ENCODE results near the gene UBE2G1. TPM values are rescaled to one million over a fixed set of nuclear protein-coding genes. Genes with fewer than 3 reads are reported as not detected.

UBE2G1 gene
- total RNA-seq, 2 experiments from 2014 or later = 58.5 to 58.8 TPM

GRCh38 chr17:4266550-4266949 lies 99.9 kb downstream of the UBE2G1 start:
- intact Hi-C loops (cut with DNase I, micrococcal nuclease) = loop anchor here in 1 of 2 experiments (10.0 kb wide), 1 partner anchor 122 kb away; the partner anchor contains the start of genes CYB5D2 and ZZEF1
- H3K4me3 Mint-ChIP-seq = peak overlapping the region; percentile 11
- Histone ChIP-seq H3K27me3 (ENCODE audit: control insufficient read depth in 1 of 2, insufficient read depth in 2 of 2, low read length in 2 of 2) (no peaks in the 10 kb centered on the region), H3K4me3 (ENCODE audit: low read length) (no peak overlapping the region), H3K27ac (ENCODE audit: low read depth in 1 of 2, low read length in 2 of 2) (no peak overlapping the region), H3K36me3 (ENCODE audit: insufficient read depth, low read length) (peaks cover 3% of the 10 kb centered on the region), H3K9me3 (ENCODE audit: control insufficient read depth in 1 of 2, insufficient read depth in 1 of 2, low read length in 2 of 2) (no peaks in the 10 kb centered on the region), H3K4me1 (ENCODE audit: insufficient read depth, low read length) (peaks cover 25% of the 10 kb centered on the region)
- CTCF ChIA-PET = no interaction called here
- H3K36me3 Mint-ChIP-seq (ENCODE audit: low read depth) = peaks cover 50% of the 10 kb centered on the region
- DNase-seq (no peak), ATAC-seq (ENCODE audit: poor library complexity) (no peak)
- no peak overlapping the region for H3K27ac Mint-ChIP-seq
- TF ChIP-seq, protein P1, sequence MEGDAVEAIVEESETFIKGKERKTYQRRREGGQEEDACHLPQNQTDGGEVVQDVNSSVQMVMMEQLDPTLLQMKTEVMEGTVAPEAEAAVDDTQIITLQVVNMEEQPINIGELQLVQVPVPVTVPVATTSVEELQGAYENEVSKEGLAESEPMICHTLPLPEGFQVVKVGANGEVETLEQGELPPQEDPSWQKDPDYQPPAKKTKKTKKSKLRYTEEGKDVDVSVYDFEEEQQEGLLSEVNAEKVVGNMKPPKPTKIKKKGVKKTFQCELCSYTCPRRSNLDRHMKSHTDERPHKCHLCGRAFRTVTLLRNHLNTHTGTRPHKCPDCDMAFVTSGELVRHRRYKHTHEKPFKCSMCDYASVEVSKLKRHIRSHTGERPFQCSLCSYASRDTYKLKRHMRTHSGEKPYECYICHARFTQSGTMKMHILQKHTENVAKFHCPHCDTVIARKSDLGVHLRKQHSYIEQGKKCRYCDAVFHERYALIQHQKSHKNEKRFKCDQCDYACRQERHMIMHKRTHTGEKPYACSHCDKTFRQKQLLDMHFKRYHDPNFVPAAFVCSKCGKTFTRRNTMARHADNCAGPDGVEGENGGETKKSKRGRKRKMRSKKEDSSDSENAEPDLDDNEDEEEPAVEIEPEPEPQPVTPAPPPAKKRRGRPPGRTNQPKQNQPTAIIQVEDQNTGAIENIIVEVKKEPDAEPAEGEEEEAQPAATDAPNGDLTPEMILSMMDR (IDR thresholded peaks at IDR 0.05) = no peak
- H3K4me1 Mint-ChIP-seq (ENCODE audit: low read depth) = peaks cover 27% of the 10 kb centered on the region
- H3K27me3 Mint-ChIP-seq = no peaks in the 10 kb centered on the region
- POLR2A ChIA-PET = interaction anchor here (1.1 kb wide), 1 partner anchor 99 kb away, joined by 3 read pairs; no protein-coding TSS in a partner anchor
- no peaks in the 10 kb centered on the region for H3K9me3 Mint-ChIP-seq

GRCh38 chr17:4263282-4264215 lies 102.9 kb downstream of the UBE2G1 start, which contains the start of gene ANKFY1:
ANKFY1 (minus strand) TSS chr17:4263979; CDS start chr17:4263941, 38 bp downstream.
- Histone ChIP-seq H3K4me1 (ENCODE audit: insufficient read depth, low read length) (peaks cover 32% of the 10 kb centered on the region), H3K36me3 (ENCODE audit: insufficient read depth, low read length) (peaks cover 4% of the 10 kb centered on the region), H3K9me3 (ENCODE audit: control insufficient read depth in 1 of 2, insufficient read depth in 1 of 2, low read length in 2 of 2) (peaks cover 0 to 5% of the 10 kb centered on the region in 2 experiments), H3K27me3 (ENCODE audit: control insufficient read depth in 1 of 2, insufficient read depth in 2 of 2, low read length in 2 of 2) (no peaks in the 10 kb centered on the region), H3K4me3 (ENCODE audit: low read length) (peak within 1 kb of the TSS; percentile 75), H3K27ac (ENCODE audit: low read depth in 1 of 2, low read length in 2 of 2) (peak within 1 kb of the TSS; percentile 60 to 64)
- ATAC-seq (ENCODE audit: poor library complexity) (peak; percentile 97), DNase-seq (peak; percentile 95 to 98 (median 97))
- POLR2A ChIA-PET = interaction anchor here (0.5 to 2.0 kb wide), 7 partner anchors 13 to 218 kb away, joined by 3 to 18 read pairs (median 6); partner anchors contain the start of genes CYB5D2, UBE2G1 and ZZEF1
- Mint-ChIP-seq H3K4me1 (ENCODE audit: low read depth) (peaks cover 36% of the 10 kb centered on the region), H3K27me3 (no peaks in the 10 kb centered on the region), H3K4me3 (peak within 1 kb of the TSS; percentile 95), H3K27ac (peak within 1 kb of the TSS; percentile 75), H3K9me3 (no peaks in the 10 kb centered on the region), H3K36me3 (ENCODE audit: low read depth) (peaks cover 41% of the 10 kb centered on the region)
- CTCF ChIA-PET = interaction anchor here (0.8 to 1.1 kb wide), 5 partner anchors 9 to 48 kb away, joined by 3 to 4 read pairs (median 3); no protein-coding TSS in a partner anchor
- intact Hi-C loops (cut with DNase I, micrococcal nuclease) = loop anchor here (2.0 to 10.0 kb wide), 4 partner anchors 103 to 294 kb away; partner anchors contain the start of genes UBE2G1 (in 2 of the 2), CYB5D2 (in 1 of the 2), MYBBP1A (in 1 of the 2) and ZZEF1 (in 1 of the 2)
- TF ChIP-seq, protein P1 (IDR thresholded peaks at IDR 0.05) = no peak

- TF ChIP-seq, protein P1 (IDR thresholded peaks at IDR 0.05) = no peak
- Histone ChIP-seq H3K4me1 (ENCODE audit: insufficient read depth, low read length) (peaks cover 32% of the 10 kb centered on the region), H3K36me3 (ENCODE audit: insufficient read depth, low read length) (peaks cover 4% of the 10 kb centered on the region), H3K4me3 (ENCODE audit: low read length) (peak overlapping the region; percentile 75), H3K27me3 (ENCODE audit: control insufficient read depth in 1 of 2, insufficient read depth in 2 of 2, low read length in 2 of 2) (no peaks in the 10 kb centered on the region), H3K27ac (ENCODE audit: low read depth in 1 of 2, low read length in 2 of 2) (peak overlapping the region in 1 of 2 donors; percentile 64), H3K9me3 (ENCODE audit: control insufficient read depth in 1 of 2, insufficient read depth in 1 of 2, low read length in 2 of 2) (peaks cover 0 to 5% of the 10 kb centered on the region in 2 experiments)
- DNase-seq (no peak), ATAC-seq (ENCODE audit: poor library complexity) (no peak)
- H3K9me3 Mint-ChIP-seq = no peaks in the 10 kb centered on the region
- peak overlapping the region; percentile 95 for H3K4me3 Mint-ChIP-seq
- POLR2A ChIA-PET = interaction anchor here (2.0 kb wide), 1 partner anchor 119 kb away, joined by 18 read pairs; the partner anchor contains the start of genes CYB5D2 and ZZEF1
- H3K27ac Mint-ChIP-seq = peak overlapping the region; percentile 75
- peaks cover 43% of the 10 kb centered on the region for H3K36me3 Mint-ChIP-seq (ENCODE audit: low read depth)
- CTCF ChIA-PET = interaction anchor here (1.0 kb wide), 2 partner anchors 48 to 151 kb away, joined by 4 read pairs; no protein-coding TSS in a partner anchor
- no peaks in the 10 kb centered on the region for H3K27me3 Mint-ChIP-seq
- intact Hi-C loops (cut with DNase I, micrococcal nuclease) = loop anchor here (2.0 to 10.0 kb wide), 4 partner anchors 104 to 295 kb away; partner anchors contain the start of genes UBE2G1 (in 2 of the 2), CYB5D2 (in 1 of the 2), MYBBP1A (in 1 of the 2) and ZZEF1 (in 1 of the 2)
- peaks cover 40% of the 10 kb centered on the region for H3K4me1 Mint-ChIP-seq (ENCODE audit: low read depth)
Observed at GRCh38 chr17:4262703-4263102, 103.8 kb downstream of the UBE2G1 start.

Data from CD4-positive, alpha-beta T cell (primary cell).